ENCODE results near the gene BRME1. TPM values are rescaled to one million over a fixed set of nuclear protein-coding genes. Genes with fewer than 3 reads are reported as not detected.
A peak's percentile ranks its signal among the peaks of the same experiment; 100 is the strongest.

The BRME1 gene
- total RNA-seq, 1 experiment from 2014 or later, result 17.4 TPM

GRCh38 chr19:13875824-13876223, 30.1 kb downstream of the BRME1 start:
- intact Hi-C loops (cut with micrococcal nuclease; ENCODE audit: unreplicated experiment), result no loop called here
- Mint-ChIP-seq H3K27ac (ENCODE audit: unreplicated experiment) (no peak overlapping the region), H3K27me3 (ENCODE audit: insufficient read depth, unreplicated experiment) (no peaks in the 10 kb centered on the region), H3K9me3 (ENCODE audit: unreplicated experiment) (no peaks in the 10 kb centered on the region), H3K4me1 (ENCODE audit: low read depth, unreplicated experiment) (peaks cover 6% of the 10 kb centered on the region), H3K4me3 (ENCODE audit: unreplicated experiment) (no peak overlapping the region), H3K36me3 (ENCODE audit: insufficient read depth, unreplicated experiment) (no peaks in the 10 kb centered on the region)
- CTCF ChIA-PET, result no interaction called here
- POLR2A ChIA-PET, result no interaction called here
- no peak for DNase-seq
- Histone ChIP-seq H3K4me3 (ENCODE audit: low read depth, low read length) (no peak overlapping the region), H3K9me3 (no peaks in the 10 kb centered on the region), H3K4me1 (peaks cover 9% of the 10 kb centered on the region), H3K36me3 (ENCODE audit: control insufficient read depth, insufficient read depth, low read length) (no peaks in the 10 kb centered on the region), H3K27me3 (replicated peaks; ENCODE audit: control insufficient read depth, insufficient read depth, low read length) (no peaks in the 10 kb centered on the region)
- BruUV-seq (replicated peaks), result no TSS peak
- TF ChIP-seq, protein P1, sequence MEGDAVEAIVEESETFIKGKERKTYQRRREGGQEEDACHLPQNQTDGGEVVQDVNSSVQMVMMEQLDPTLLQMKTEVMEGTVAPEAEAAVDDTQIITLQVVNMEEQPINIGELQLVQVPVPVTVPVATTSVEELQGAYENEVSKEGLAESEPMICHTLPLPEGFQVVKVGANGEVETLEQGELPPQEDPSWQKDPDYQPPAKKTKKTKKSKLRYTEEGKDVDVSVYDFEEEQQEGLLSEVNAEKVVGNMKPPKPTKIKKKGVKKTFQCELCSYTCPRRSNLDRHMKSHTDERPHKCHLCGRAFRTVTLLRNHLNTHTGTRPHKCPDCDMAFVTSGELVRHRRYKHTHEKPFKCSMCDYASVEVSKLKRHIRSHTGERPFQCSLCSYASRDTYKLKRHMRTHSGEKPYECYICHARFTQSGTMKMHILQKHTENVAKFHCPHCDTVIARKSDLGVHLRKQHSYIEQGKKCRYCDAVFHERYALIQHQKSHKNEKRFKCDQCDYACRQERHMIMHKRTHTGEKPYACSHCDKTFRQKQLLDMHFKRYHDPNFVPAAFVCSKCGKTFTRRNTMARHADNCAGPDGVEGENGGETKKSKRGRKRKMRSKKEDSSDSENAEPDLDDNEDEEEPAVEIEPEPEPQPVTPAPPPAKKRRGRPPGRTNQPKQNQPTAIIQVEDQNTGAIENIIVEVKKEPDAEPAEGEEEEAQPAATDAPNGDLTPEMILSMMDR (IDR thresholded peaks at IDR 0.05; ENCODE audit: insufficient read depth in 1 of 2, low read depth in 1 of 2, low read length in 1 of 2, severe bottlenecking in 1 of 2, unreplicated experiment in 1 of 2), result no peak

DNA sequence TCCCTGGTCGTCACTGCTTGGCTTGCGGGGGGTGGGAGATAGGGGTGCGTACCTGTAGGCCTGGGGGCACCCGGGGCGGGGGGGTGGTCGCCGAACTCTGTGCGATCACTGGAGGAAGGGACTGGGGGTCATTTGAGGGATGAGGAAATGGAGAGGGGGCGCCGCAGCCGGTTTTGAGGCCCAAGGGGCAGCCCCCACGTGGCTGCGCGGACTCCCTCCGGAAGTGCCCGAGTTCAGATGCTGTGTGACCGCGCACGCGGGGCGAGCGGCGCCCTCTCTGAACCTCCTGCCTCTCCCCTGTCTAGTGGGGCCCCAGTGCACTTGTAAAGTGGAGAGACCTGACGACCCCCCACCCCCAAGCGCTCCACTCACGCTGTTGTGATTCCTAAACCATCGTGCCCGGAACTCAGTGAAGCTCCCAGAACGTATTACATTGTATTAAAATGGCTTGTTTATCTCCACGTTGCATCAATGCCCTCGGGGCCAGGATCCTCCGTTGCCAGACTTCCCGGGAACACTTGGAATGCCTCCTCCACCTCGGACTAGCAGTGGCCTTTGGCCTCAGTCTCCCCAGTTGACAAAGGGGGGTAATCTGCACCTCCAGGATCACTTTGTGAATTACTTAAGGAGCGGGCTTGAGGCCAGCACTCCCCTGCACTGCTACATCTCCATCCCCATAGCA, 31.9 kb downstream of the BRME1 start:
- TF ChIP-seq, protein P1 (IDR thresholded peaks at IDR 0.05; ENCODE audit: insufficient read depth in 1 of 2, low read depth in 1 of 2, low read length in 1 of 2, severe bottlenecking in 1 of 2, unreplicated experiment in 1 of 2), result no peak
- intact Hi-C loops (cut with micrococcal nuclease; ENCODE audit: unreplicated experiment), result no loop called here
- no TSS peak for BruUV-seq (replicated peaks)
- Histone ChIP-seq H3K27me3 (replicated peaks; ENCODE audit: control insufficient read depth, insufficient read depth, low read length) (no peaks in the 10 kb centered on the region), H3K9me3 (no peaks in the 10 kb centered on the region), H3K4me3 (ENCODE audit: low read depth, low read length) (no peak overlapping the region), H3K4me1 (0 out of 2 replicates have a peak, but pooled peaks cover 4% of the 10 kb centered on the region), H3K36me3 (ENCODE audit: control insufficient read depth, insufficient read depth, low read length) (no peaks in the 10 kb centered on the region)
- ChIA-PET POLR2A (no interaction called here), CTCF (no interaction called here)
- Mint-ChIP-seq H3K9me3 (ENCODE audit: unreplicated experiment) (no peaks in the 10 kb centered on the region), H3K4me3 (ENCODE audit: unreplicated experiment) (no peak overlapping the region), H3K36me3 (ENCODE audit: insufficient read depth, unreplicated experiment) (no peaks in the 10 kb centered on the region), H3K27ac (ENCODE audit: unreplicated experiment) (no peak overlapping the region), H3K4me1 (ENCODE audit: low read depth, unreplicated experiment) (peaks cover 7% of the 10 kb centered on the region), H3K27me3 (ENCODE audit: insufficient read depth, unreplicated experiment) (no peaks in the 10 kb centered on the region)
- no peak for DNase-seq

DNA sequence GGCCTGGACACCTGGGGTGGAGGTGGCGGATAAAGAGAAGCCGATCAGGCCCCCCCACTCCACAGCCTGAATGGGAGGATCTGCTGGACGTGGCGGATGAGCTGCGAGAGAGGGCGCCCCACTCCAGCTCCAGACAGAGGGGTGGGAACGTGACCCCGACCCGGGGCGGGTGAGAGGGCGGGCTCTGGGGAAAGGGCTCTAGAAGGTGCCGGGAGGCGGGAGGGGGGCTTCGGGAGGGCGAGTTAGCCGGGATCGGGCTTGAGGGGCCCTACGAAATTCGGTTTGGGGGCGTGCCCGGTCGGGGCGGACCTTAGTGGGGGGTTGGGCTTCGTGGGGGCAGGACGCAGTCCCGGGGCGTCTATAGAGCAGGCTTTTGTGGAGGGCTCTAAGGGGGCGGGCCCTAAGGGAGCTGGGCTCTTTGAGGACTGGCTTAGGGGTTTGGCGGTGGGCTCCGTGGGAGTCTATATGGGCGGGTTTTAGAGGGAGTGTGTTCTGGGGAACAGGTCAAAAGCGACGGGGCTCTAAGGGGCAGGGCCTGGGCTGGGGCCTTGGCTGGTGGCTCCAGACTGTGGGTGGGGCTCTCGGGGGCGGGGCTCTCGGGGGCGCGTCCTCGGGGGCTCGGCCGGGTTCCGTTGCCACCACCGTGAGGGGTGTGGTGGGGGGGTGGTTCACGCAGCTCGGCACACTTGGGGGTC, 33.1 kb downstream of the BRME1 start:
- TF ChIP-seq, protein P1 (IDR thresholded peaks at IDR 0.05; ENCODE audit: insufficient read depth in 1 of 2, low read depth in 1 of 2, low read length in 1 of 2, severe bottlenecking in 1 of 2, unreplicated experiment in 1 of 2), result peak in 1 of 2 experiments; percentile 20
- Histone ChIP-seq H3K9me3 (no peaks in the 10 kb centered on the region), H3K27me3 (replicated peaks; ENCODE audit: control insufficient read depth, insufficient read depth, low read length) (no peaks in the 10 kb centered on the region), H3K4me3 (ENCODE audit: low read depth, low read length) (peak overlapping the region; percentile 39), H3K36me3 (ENCODE audit: control insufficient read depth, insufficient read depth, low read length) (no peaks in the 10 kb centered on the region), H3K4me1 (0 out of 2 replicates have a peak, but pooled peaks cover 4% of the 10 kb centered on the region)
- ChIA-PET POLR2A (interaction anchor here (0.6 kb wide), 1 partner anchor 264 kb away, joined by 12 read pairs; no protein-coding TSS in a partner anchor), CTCF (interaction anchor here (0.6 to 1.3 kb wide), 6 partner anchors 45 to 264 kb away, joined by 3 read pairs; partner anchors contain the start of genes ASF1B and PODNL1)
- Mint-ChIP-seq H3K27ac (ENCODE audit: unreplicated experiment) (no peak overlapping the region), H3K36me3 (ENCODE audit: insufficient read depth, unreplicated experiment) (no peaks in the 10 kb centered on the region), H3K9me3 (ENCODE audit: unreplicated experiment) (no peaks in the 10 kb centered on the region), H3K4me3 (ENCODE audit: unreplicated experiment) (peak overlapping the region; percentile 72), H3K4me1 (ENCODE audit: low read depth, unreplicated experiment) (peaks cover 7% of the 10 kb centered on the region), H3K27me3 (ENCODE audit: insufficient read depth, unreplicated experiment) (no peaks in the 10 kb centered on the region)
- no peak for DNase-seq
- BruUV-seq (replicated peaks), result no TSS peak
- intact Hi-C loops (cut with micrococcal nuclease; ENCODE audit: unreplicated experiment), result no loop called here
